Aorta (tissue), 5 donors: ENCODE measurements around the gene AGRN. TPM values are rescaled to one million over a fixed set of nuclear protein-coding genes. Genes with fewer than 3 reads are reported as not detected.
"Not testable (repeated sequence)": the region's sequence is repeated elsewhere in the genome, so short reads cannot be mapped to it uniquely, and the experiment has no call there.

Experiments used
- ATAC-seq: fragments of 200-7000 bp; cut with Tn5 transposase; one replicate; pipeline ENCODE4 v1.9.1; 2022; ENCODE audit warnings: moderate library complexity; ENCODE audit not compliant: low FRiP score
- DNase-seq, 2 donors: peaks; one replicate each; pipeline ENCODE4 v3.0.0-alpha.2; 2020
- H3K27ac ChIP-seq, 2 donors: one replicate each; pipeline ENCODE4 v1.5.1; 2013; ENCODE audit warnings: low read length in 2 of 2, mild to moderate bottlenecking in 2 of 2, moderate library complexity in 2 of 2, control low read depth in 1 of 2, inconsistent platforms in 1 of 2, low read depth in 1 of 2
- H3K27me3 ChIP-seq, 2 donors: one replicate each; pipeline ENCODE4 v1.6.1; 2013; ENCODE audit warnings: control low read depth in 1 of 2, low read length in 1 of 2, mild to moderate bottlenecking in 1 of 2, moderate library complexity in 1 of 2; ENCODE audit not compliant: insufficient read depth in 2 of 2, control insufficient read depth in 1 of 2
- H3K36me3 ChIP-seq, 2 donors: one replicate each; pipeline ENCODE4 v1.6.1; 2013; ENCODE audit warnings: control low read depth in 1 of 2, low read length in 1 of 2, mild to moderate bottlenecking in 1 of 2; ENCODE audit not compliant: insufficient read depth in 2 of 2, control insufficient read depth in 1 of 2
- H3K4me1 ChIP-seq, 2 donors: one replicate each; pipeline ENCODE4 v1.6.1; 2013; ENCODE audit warnings: low read length in 2 of 2, control low read depth in 1 of 2, mild to moderate bottlenecking in 1 of 2, moderate library complexity in 1 of 2; ENCODE audit not compliant: insufficient read depth in 2 of 2, control insufficient read depth in 1 of 2
- H3K4me3 ChIP-seq, 2 donors: one replicate each; pipeline ENCODE4 v1.5.1; 2013; ENCODE audit warnings: low read length in 2 of 2, control low read depth in 1 of 2, mild to moderate bottlenecking in 1 of 2
- H3K9me3 ChIP-seq: one replicate; pipeline ENCODE4 v1.6.1; 2013; ENCODE audit warnings: mild to moderate bottlenecking, low read length; ENCODE audit not compliant: control insufficient read depth
- WGBS, 2 donors: extraction: QIAGEN DNeasy Blood & Tissue Kit; methylation state at CpG; one replicate each; pipeline ENCODE4 v1.1.7; 2013; 5-methylcytosine and 5-hydroxymethylcytosine counted together
- intact Hi-C, 2 donors: fragments of 100-400 bp; cut with DNase I; formaldehyde crosslinking; loops; one replicate each; pipeline versions ENCODE4 v1.14.2 to v1.15.0; 2022
- polyA plus RNA-seq, 2 donors: library from polyadenylated mRNA; stranded (reverse); fragments of 200-250 nt; gene quantifications; one replicate each; pipeline ENCODE4 v1.2.3, GENCODE V29; 2013
- total RNA-seq, 2 donors: library from RNA; stranded (reverse); fragmentation: NEBNext Ultra II Directional; extraction: Animal tissue kit (Norgen Biotek cat#: 25700); gene quantifications; one replicate each; pipeline ENCODE4 v1.2.1, GENCODE V29; 2021
- donor health status: healthy with polysubstance abuse.
- donor health status: Bipolar disorder and iron deficiency.
- donor health status: DM: no; HTN: no; CAD: no.
- donor health status: DM: no; HTN: no; CAD: no.
- donor health status: DM: yes; HTN: yes; CAD: no.

AGRN gene
- total and polyA plus RNA-seq, 4 donors: 4.3 to 38.6 (median 22.6) TPM

DNA sequence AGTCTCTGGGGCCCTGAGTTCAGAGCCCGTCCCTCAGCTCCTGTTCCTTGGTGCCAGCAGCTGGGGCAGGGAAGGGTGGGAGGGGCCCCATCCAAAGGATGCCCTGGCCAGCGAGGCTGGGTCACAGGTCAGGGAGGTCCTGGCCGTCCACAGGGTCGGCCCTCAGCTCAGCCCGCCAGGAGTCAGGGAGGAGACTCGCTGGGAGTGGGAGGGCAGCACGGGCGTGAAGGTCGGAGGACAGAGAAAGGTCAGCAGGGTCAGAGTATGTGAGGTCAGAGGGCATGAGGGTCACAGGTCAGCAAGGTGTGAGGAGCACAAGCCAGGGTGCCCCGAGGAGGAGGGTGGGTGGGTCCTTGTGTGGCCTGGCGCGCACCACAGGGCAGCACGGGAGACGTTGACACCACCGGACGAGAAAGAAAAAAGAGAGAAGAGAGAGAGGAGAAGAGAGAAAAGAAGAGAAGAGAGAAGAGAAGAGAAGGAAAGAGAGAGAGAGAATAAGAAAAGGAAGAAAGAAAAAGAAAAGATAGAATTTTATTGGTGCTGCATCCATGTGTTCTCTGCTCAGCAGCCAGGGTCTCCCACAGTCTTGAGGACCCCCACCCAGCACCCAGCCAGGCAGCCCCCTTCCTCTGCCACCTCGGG, 45.1 kb upstream of the AGRN start:
- Histone ChIP-seq H3K9me3 (no peaks in the 10 kb centered on the region), H3K4me3 (no peak overlapping the region), H3K27ac (no peak overlapping the region), H3K4me1 (no peaks in the 10 kb centered on the region), H3K36me3 (no peaks in the 10 kb centered on the region), H3K27me3 (no peaks in the 10 kb centered on the region)
- WGBS, 2 donors: 62 to 77% methylated on average over 17 of the region's 17 CpGs
- ATAC-seq: no peak
- intact Hi-C loops: no loop called here
- DNase-seq: no peak

DNA sequence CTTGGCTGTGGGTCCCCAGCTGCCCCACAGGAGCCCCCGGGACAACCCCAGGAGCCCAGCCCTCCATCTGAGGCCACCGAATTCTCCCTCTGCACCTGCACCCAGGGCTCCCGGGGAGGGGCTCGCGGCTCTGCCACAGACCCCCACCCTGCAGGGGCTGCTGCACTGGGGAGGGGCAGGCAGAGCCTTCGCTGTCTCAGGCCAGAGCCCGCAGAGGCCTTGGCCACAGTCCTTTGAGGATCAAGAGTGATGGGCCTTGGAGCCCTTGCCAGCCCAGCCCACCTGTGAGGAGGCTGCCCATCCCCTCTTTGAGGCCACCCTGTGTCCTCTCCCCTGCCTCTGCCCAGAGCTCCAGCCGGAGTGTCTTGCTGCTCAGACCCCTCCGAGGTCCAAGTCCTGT, 44.6 kb upstream of the AGRN start:
- Histone ChIP-seq H3K4me3 (no peak overlapping the region), H3K9me3 (no peaks in the 10 kb centered on the region), H3K4me1 (no peaks in the 10 kb centered on the region), H3K27ac (no peak overlapping the region), H3K36me3 (no peaks in the 10 kb centered on the region), H3K27me3 (no peaks in the 10 kb centered on the region)
- DNase-seq (peak in 1 of 2 donors; percentile 45), ATAC-seq (no peak)
- WGBS, 2 donors: 74 to 76% methylated on average over 9 of the region's 9 CpGs
- intact Hi-C loops: no loop called here

DNA sequence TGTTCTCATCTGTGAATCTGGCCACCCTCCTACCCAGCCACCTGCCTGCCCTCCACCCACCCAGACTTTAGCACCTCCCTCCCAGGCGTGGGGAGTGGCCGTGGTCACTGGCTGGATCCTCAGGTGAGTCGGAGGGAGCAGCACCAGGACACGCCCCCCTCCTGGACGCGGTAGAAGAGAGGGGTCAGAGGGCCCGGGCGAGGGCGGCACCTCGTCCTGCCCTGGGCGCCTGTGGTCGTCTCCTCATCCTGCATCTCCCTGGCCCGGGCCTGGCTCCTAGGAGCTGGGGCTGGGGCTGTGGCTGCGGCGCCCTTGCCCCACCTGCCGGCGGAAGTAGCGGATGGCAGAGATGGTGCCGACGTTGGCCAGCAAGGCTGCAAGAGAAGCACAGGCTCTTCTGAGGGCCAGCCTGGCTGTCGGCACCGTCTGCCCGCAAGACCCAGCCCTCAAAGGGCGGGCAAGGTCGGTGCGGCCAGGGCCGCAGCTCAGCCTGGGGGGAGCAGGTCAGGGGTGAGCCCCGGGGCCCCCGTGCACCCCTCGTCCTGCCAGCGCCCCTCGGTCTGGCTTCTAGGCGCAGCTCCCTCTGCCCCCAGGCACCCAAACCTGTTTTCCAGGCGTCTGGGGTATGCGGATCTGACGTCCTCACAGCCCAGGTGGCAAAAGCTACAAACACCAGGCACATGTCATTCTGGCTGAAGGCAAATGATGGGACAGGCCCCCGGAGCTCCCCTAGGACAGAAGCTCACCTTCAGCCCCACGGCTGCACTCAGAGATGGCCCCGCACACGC, 43.8 kb upstream of the AGRN start:
- ATAC-seq (peak; percentile 65), DNase-seq (peak in 1 of 2 donors; percentile 66)
- 3 to 5% methylated on average over 36 to 40 of the region's 40 CpGs for WGBS, 2 donors
- H3K4me1 ChIP-seq: no peaks in the 10 kb centered on the region
- no peaks in the 10 kb centered on the region for H3K36me3 ChIP-seq
- no peak overlapping the region for H3K4me3 ChIP-seq
- no peaks in the 10 kb centered on the region for H3K9me3 ChIP-seq
- H3K27me3 ChIP-seq: no peaks in the 10 kb centered on the region
- no peak overlapping the region for H3K27ac ChIP-seq
- intact Hi-C loops: no loop called here

DNA sequence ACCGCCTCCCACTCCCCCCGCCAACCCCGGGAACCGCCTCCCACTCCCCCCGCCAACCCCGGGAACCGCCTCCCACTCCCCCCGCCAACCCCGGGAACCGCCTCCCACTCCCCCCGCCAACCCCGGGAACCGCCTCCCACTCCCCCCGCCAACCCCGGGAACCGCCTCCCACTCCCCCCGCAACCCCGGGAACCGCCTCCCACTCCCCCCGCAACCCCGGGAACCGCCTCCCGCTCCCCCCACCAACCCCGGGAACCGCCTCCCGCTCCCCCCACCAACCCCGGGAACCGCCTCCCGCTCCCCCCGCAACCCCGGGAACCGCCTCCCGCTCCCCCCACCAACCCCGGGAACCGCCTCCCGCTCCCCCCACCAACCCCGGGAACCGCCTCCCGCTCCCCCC, 43.1 kb upstream of the AGRN start:
- H3K27ac ChIP-seq, H3K9me3 ChIP-seq, ATAC-seq, H3K4me3 ChIP-seq, H3K4me1 ChIP-seq, DNase-seq, H3K27me3 ChIP-seq, intact Hi-C loops, H3K36me3 ChIP-seq: not testable (repeated sequence)
- 67 to 73% methylated on average over 14 to 21 of the region's 39 CpGs for WGBS, 2 donors

DNA sequence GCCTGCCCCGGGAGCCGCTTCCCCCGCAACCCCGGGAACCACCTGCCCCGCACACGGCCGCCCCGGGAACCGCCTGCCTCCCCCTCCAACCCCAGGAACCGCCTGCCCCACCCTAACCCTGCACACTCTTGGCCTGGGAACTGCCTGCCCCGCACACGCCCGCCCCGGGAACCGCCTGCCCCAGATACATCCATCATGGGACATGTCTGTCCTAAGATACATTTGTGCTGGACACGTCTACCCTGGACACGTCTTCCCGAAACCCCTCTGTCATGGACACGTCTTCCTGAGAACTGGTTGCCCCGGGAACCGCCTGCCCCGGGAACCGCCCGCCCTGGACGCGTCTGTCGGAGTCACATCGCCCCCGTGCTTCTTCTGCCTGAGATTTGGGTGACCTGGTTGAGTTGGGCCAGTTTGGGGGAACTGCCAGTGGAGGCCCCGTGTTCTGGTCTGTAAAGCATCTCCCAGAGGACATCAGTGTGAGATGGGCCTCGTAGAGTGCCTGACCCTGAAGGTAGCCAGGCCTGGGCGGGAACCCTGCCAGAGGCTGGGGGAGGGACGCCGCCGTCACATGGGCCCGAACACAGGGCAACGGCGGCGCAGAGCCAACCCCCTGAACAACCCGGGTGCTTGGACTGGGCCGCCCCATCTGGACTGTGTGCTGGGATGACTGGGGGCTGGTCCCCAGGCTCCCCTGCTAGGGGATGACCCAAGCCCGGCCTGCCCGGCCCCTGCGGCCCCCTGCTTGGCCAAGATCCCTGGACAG, 41.7 kb upstream of the AGRN start:
- no peaks in the 10 kb centered on the region for H3K36me3 ChIP-seq
- intact Hi-C loops: no loop called here
- no peak overlapping the region for H3K27ac ChIP-seq
- H3K4me3 ChIP-seq: no peak overlapping the region
- H3K9me3 ChIP-seq: no peaks in the 10 kb centered on the region
- WGBS, 2 donors: 92% methylated on average over 43 to 44 of the region's 44 CpGs
- no peaks in the 10 kb centered on the region for H3K4me1 ChIP-seq
- DNase-seq (peak in 1 of 2 donors; percentile 44), ATAC-seq (no peak)
- H3K27me3 ChIP-seq: no peaks in the 10 kb centered on the region

DNA sequence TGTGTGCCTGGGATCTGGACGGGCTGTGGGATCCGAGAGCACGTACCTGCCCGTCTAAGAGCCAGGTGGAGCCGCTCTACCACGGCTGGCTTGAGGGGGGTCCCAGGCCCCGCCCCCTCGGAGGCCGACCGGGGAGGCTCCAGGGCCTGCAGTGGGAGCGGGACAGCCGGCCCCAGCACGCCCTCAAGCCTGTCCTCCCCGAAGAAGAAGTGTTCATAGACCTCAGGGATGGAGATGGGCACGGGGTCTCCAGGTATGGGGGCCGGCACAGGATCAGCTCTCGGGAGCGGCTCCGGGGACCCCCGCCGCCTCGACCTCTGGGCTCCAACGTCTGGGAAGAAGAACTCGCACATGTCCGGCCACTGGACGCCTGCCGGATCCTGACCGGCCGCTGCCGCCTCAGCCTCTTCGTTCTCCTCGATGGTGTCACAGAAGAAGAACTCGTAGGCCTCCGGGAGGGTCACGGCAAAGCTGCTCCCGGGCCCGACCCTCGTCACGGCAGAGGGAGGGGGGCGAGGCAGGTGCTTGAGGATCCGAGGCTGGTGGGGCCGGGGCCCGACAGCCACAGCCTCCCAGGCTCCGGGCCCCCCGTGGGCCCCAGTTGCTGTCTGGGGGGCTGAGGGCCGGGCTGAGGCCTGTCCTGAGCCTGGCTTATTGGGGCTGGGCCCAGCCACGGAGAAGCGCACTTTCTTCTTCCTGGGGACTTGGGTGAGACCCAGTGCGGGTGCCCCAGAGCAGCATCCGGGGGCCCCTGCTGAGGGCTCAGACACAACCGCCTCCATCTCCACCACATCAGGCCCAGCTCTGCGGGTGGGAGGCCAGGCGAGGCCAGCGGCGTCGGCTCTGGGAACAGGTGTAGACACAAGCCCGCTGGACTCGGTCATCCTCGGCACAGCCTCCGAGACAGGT, 40.8 kb upstream of the AGRN start:
- intact Hi-C loops: no loop called here
- H3K36me3 ChIP-seq: no peaks in the 10 kb centered on the region
- no peaks in the 10 kb centered on the region for H3K4me1 ChIP-seq
- H3K27me3 ChIP-seq: no peaks in the 10 kb centered on the region
- H3K9me3 ChIP-seq: no peaks in the 10 kb centered on the region
- H3K4me3 ChIP-seq: no peak overlapping the region
- no peak overlapping the region for H3K27ac ChIP-seq
- 91 to 94% methylated on average over 55 to 60 of the region's 60 CpGs for WGBS, 2 donors
- DNase-seq (peak in 1 of 2 donors; percentile 47), ATAC-seq (no peak)

DNA sequence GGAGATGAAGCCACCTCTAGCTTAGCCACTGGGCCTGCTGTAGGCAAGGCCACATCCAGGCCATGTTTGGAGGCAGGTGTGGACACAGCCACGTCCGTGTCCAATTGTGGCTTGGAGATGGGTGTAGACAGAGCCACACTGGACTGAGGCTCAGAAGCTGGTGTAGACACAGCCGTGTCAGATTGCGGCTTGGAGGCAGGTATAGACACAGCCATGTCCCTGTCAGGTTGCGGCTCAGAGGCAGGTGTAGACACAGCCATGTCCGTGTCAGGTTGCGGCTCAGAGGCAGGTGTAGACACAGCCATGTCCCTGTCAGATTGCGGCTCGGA, 40.2 kb upstream of the AGRN start:
- no peak overlapping the region for H3K4me3 ChIP-seq
- no peak for DNase-seq

DNA sequence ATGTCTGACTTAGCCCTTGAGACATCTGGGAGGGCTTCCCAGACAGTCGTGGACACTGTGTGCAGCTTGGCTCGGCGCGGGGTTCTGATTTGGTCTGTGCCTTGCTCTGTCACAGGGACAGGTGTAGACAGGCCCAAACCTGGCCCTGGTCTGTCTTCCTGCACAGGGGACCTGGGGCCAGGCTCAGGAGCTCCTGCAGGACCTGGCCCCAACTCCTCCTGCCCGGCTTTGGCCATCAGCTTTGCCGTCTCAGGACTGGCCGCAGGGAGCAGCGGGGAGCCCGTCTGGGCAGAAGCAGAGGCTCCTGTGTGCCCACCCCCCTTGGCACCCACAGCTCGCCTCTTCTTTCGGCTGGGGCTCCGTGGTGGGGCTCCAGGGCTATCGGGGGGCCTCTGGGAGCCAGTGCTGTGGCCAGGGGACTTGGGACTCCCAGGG, 39.8 kb upstream of the AGRN start:
- no peak overlapping the region for H3K4me3 ChIP-seq
- no peaks in the 10 kb centered on the region for H3K4me1 ChIP-seq
- no peak overlapping the region for H3K27ac ChIP-seq
- no peaks in the 10 kb centered on the region for H3K27me3 ChIP-seq
- H3K36me3 ChIP-seq: no peaks in the 10 kb centered on the region
- WGBS, 2 donors: 87% methylated on average over 13 of the region's 13 CpGs
- ATAC-seq (no peak), DNase-seq (peak in 1 of 2 donors; percentile 47)
- H3K9me3 ChIP-seq: no peaks in the 10 kb centered on the region
- intact Hi-C loops: loop anchor here (5.0 to 10.0 kb wide), 2 partner anchors 87 to 315 kb away; no protein-coding TSS in a partner anchor

More for the DNA sequence above, 40.2 kb upstream of the AGRN start:
- no peaks in the 10 kb centered on the region for H3K4me1 ChIP-seq
- H3K27me3 ChIP-seq: no peaks in the 10 kb centered on the region
- no peaks in the 10 kb centered on the region for H3K9me3 ChIP-seq
- no peaks in the 10 kb centered on the region for H3K36me3 ChIP-seq
- WGBS, 2 donors: 95% methylated on average over 9 of the region's 9 CpGs
- no peak for ATAC-seq
- intact Hi-C loops: loop anchor here (5.0 to 10.0 kb wide), 2 partner anchors 88 to 315 kb away; no protein-coding TSS in a partner anchor
- no peak overlapping the region for H3K27ac ChIP-seq
